Vagina (tissue), 2 donors: ENCODE measurements around the gene F7. TPM values are rescaled to one million over a fixed set of nuclear protein-coding genes. Genes with fewer than 3 reads are reported as not detected.

ENCODE experiments used
- DNase-seq, 2 donors: peaks; one replicate each; pipeline ENCODE4 v3.0.0-alpha.2; 2017; ENCODE audit errors: extremely low spot score in 2 of 2
- H3K27ac ChIP-seq: fragments of 200-600 bp; sonication (generic); one replicate; pipeline ENCODE4 v1.5.1; 2019
- H3K27me3 ChIP-seq: fragments of 200-600 bp; sonication (generic); one replicate; pipeline ENCODE4 v1.5.1; 2019
- H3K36me3 ChIP-seq, 2 donors: fragments of 200-600 bp; sonication (generic); one replicate each; pipeline ENCODE4 v1.5.1; 2017 to 2019
- H3K4me1 ChIP-seq: fragments of 200-600 bp; sonication (generic); one replicate; pipeline ENCODE4 v1.5.1; 2019
- H3K4me3 ChIP-seq, 2 donors: fragments of 200-600 bp; sonication (generic); 1 replicate in 1 of 2; 2 replicates in 1 of 2; pipeline ENCODE4 v1.5.1; 2016 to 2019
- H3K9me3 ChIP-seq: fragments of 200-600 bp; sonication (generic); one replicate; pipeline ENCODE4 v1.5.1; 2019
- CTCF ChIP-seq, 3 experiments: fragments of 450-650 bp in 2 of 3; fragments of 200-600 bp in 1 of 3; sonication (generic) in 1 of 3; IDR thresholded peaks; one replicate each; pipeline ENCODE4 v1.5.1; 2017 to 2019; ENCODE audit warnings: antibody characterized with exemption in 3 of 3, mild to moderate bottlenecking in 2 of 3, moderate library complexity in 2 of 3
- POLR2A ChIP-seq, 2 donors: fragments of 450-650 bp; IDR thresholded peaks; one replicate each; pipeline ENCODE4 v1.6.1; 2017; ENCODE audit warnings: antibody characterized with exemption in 2 of 2, mild to moderate bottlenecking in 2 of 2, moderate library complexity in 2 of 2
- POLR2AphosphoS5 ChIP-seq, 2 donors: sonication (generic); formaldehyde crosslinking; IDR thresholded peaks; one replicate each; pipeline ENCODE4 v1.9.0; 2017; ENCODE audit warnings: antibody characterized with exemption in 2 of 2, mild to moderate bottlenecking in 2 of 2, low read depth in 1 of 2; ENCODE audit not compliant: insufficient read depth in 1 of 2
- intact Hi-C: fragments of 100-400 bp; cut with DNase I; formaldehyde crosslinking; loops from one replicate; pipeline ENCODE4 v1.15.1; 2023
- total RNA-seq: library from RNA; depleted of rRNA; stranded (reverse); fragments of >200 nt; gene quantifications from one replicate; pipeline ENCODE4 v1.2.3, GENCODE V29; 2016

F7 gene
- total RNA-seq, 1 donor from 2014 or later: not detected

- no peak overlapping the region for H3K4me3 ChIP-seq
- intact Hi-C loops: no loop called here
- H3K27me3 ChIP-seq: no peaks in the 10 kb centered on the region
- peaks cover 27% of the 10 kb centered on the region for H3K4me1 ChIP-seq
- DNase-seq: no peak
- no peaks in the 10 kb centered on the region for H3K9me3 ChIP-seq
- no peaks in the 10 kb centered on the region for H3K36me3 ChIP-seq
- no peak overlapping the region for H3K27ac ChIP-seq
- TF ChIP-seq POLR2AphosphoS5 (IDR thresholded peaks at IDR 0.05; ENCODE audit: insufficient read depth in 1 of 2, low read depth in 1 of 2) (no peak), CTCF (IDR thresholded peaks at IDR 0.05) (no peak), POLR2A (IDR thresholded peaks at IDR 0.05) (no peak)
Measured at GRCh38 chr13:113125506-113126264, 20.1 kb downstream of the F7 start.

- Histone ChIP-seq H3K36me3 (no peaks in the 10 kb centered on the region), H3K4me1 (peaks cover 27% of the 10 kb centered on the region), H3K9me3 (no peaks in the 10 kb centered on the region), H3K4me3 (no peak overlapping the region), H3K27me3 (no peaks in the 10 kb centered on the region), H3K27ac (no peak overlapping the region)
- intact Hi-C loops: no loop called here
- no peak for DNase-seq
- TF ChIP-seq CTCF (IDR thresholded peaks at IDR 0.05): no peak
- TF ChIP-seq POLR2AphosphoS5 (IDR thresholded peaks at IDR 0.05; ENCODE audit: insufficient read depth in 1 of 2, low read depth in 1 of 2): no peak
- TF ChIP-seq POLR2A (IDR thresholded peaks at IDR 0.05): no peak
Measured at GRCh38 chr13:113126265-113127150, 20.9 kb downstream of the F7 start.

DNA sequence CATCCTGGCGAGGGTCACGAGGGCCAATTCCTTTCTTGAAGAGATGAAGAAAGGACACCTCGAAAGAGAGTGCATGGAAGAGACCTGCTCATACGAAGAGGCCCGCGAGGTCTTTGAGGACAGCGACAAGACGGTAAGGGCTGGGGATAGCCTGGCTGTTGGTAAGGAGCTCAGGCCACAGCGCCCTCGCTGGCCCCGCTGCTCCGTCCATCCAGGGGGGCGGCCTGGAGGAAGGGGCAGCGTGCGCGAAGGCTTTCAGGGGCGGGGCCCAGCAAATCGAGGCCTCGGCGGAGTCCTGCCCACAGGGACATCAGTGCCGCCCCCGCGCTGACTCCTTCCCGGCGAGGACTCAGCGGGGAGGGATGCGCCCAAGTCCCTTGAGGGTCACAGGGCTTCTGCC is 23.9 kb downstream of the F7 start:
- intact Hi-C loops: no loop called here
- Histone ChIP-seq H3K9me3 (no peaks in the 10 kb centered on the region), H3K4me1 (peaks cover 12% of the 10 kb centered on the region), H3K27me3 (no peaks in the 10 kb centered on the region), H3K36me3 (no peaks in the 10 kb centered on the region), H3K4me3 (peak overlapping the region; percentile 2 to 25), H3K27ac (no peak overlapping the region)
- TF ChIP-seq CTCF (IDR thresholded peaks at IDR 0.05) (no peak), POLR2AphosphoS5 (IDR thresholded peaks at IDR 0.05; ENCODE audit: insufficient read depth in 1 of 2, low read depth in 1 of 2) (no peak), POLR2A (IDR thresholded peaks at IDR 0.05) (no peak)
- DNase-seq: peak in 1 of 2 donors; percentile 82

DNA sequence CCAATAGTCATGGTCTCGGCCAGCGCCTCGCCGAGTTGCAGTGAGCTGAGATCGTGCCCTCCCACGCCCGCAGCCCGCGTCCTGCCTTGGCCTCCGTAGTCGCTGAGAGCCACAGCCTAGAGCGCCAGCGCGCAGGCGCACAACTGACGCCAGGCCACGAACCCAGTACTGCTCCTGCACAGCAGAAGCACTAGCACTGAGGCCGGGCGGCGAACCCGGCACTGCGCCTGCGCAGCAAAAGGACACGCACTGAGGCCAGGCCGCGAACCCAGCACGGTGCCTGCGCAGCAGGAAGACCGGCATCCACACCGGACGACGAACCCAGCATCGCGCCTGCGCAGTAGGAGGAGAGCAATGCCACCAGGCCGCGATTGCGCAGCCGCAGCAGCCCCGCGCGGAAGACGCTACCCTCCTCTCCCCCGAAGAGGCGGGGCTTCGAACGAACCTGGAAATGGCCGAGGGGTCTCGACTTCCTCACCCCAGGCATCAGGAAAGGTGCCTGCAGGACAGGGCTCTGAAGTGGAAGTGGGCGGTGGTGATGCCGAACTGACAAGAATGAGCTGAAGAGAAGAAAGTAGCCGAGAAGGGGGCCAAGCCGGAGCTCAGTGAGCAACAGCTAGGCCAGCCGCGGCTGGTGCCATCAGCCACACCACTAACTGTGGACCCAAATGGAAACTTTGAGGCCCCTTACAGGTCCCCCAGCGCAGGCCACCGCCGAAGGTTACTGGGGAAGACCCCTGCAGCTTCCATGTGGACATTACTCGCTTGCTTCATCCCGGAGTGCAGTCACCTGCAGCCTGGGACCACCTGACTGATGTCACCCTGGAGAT is 24.5 kb downstream of the F7 start:
- Histone ChIP-seq H3K4me3 (peak overlapping the region; percentile 2 to 25), H3K27me3 (no peaks in the 10 kb centered on the region), H3K27ac (no peak overlapping the region), H3K36me3 (no peaks in the 10 kb centered on the region), H3K9me3 (no peaks in the 10 kb centered on the region), H3K4me1 (peaks cover 9% of the 10 kb centered on the region)
- TF ChIP-seq POLR2A (IDR thresholded peaks at IDR 0.05) (no peak), CTCF (IDR thresholded peaks at IDR 0.05) (no peak), POLR2AphosphoS5 (IDR thresholded peaks at IDR 0.05; ENCODE audit: insufficient read depth in 1 of 2, low read depth in 1 of 2) (no peak)
- intact Hi-C loops: no loop called here
- DNase-seq: peak in 1 of 2 donors; percentile 58
